Measurements from ENCODE around the gene LRRC3C.

The LRRC3C gene

GRCh38 chr17:39950871-39951348 is 23.4 kb downstream of the LRRC3C start:
- DNase-seq = no peak

- no peak for DNase-seq
Measured at GRCh38 chr17:39951924-39952679, 24.6 kb downstream of the LRRC3C start.

DNA sequence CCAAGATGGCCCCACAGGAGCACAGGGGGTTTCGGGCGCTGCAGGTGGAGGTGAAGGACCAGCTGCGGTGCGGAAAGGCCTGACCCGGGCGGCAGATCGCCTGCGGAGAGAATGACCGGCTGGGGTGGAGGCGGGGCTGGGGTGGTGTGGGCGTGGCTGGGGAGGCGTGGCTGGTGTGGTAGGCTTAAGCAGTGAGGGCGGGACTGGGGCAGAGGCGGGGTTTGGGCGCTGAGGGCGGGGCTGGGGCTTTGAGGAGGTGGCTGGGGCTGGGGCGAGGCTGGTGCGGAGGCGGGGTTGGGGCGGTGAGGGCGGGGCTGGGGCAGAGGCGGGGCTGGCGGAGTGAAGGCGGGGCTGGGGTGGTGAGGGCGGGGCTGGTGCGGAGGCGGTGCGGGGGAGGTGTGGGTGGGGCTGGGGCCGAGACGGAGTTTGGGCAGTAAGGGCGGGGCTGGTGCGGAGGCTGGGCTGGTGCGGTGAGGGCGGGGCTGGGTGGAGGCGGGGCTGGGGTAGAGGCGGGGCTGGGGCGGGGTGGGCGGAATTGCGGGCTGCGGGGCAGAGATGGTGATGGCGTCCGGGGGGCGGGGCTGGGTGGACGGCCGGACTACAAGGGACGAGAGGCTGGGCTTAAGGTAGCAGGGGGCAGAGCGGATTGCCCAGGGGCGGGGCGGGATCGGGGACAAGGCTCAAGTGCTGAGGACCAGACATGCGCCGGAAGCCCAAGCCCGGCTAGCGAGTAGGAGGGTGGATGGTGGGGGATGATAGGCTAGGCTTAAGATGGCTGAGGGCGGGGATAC is 25.3 kb downstream of the LRRC3C start:
- DNase-seq = peak; percentile 92

DNA sequence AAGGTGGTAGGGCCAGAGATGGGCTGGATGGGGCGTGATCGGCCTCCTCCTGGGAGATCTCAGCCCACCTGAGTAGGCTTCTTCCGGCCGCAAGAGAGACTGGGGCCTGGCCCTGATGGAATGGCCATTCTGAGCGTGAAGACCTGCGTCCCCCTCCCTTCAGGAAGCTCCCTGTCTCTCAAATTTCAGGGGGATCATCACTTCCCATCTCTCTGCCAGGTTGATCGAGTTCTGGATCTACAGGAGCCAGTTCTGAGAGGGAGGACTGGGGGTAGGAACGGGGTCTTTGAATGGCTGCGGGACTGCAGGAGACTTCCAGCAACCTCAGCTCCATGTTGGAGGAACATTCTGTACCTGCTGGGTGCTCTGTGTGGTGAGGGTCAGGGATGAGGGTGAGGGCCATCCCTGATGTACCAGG is 25.9 kb downstream of the LRRC3C start:
- DNase-seq = no peak

DNA sequence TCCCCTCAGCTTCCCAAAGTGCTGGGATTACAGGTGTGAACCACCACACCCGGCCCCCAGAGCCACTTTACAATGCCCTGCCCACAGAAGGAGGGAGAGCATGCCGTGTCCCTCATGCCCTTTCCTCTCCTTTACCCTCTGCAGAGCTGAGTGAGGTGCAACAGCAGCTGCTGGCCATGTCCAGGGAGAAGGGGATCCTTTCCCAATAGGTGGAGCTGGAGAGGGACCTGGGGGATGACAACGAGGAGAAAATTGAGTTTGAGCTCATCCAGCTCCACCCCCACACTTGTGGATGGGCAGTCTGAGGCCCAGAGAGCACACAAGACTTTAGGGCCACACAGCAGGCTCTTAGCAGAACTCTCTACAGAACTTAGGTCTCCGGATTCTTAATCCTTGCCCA is 27.3 kb downstream of the LRRC3C start:
- DNase-seq = no peak

GRCh38 chr17:39955726-39956225 is 28.2 kb downstream of the LRRC3C start:
- DNase-seq = no peak

GRCh38 chr17:39960524-39961041 is 33.1 kb downstream of the LRRC3C start:
- no peak for DNase-seq

DNA sequence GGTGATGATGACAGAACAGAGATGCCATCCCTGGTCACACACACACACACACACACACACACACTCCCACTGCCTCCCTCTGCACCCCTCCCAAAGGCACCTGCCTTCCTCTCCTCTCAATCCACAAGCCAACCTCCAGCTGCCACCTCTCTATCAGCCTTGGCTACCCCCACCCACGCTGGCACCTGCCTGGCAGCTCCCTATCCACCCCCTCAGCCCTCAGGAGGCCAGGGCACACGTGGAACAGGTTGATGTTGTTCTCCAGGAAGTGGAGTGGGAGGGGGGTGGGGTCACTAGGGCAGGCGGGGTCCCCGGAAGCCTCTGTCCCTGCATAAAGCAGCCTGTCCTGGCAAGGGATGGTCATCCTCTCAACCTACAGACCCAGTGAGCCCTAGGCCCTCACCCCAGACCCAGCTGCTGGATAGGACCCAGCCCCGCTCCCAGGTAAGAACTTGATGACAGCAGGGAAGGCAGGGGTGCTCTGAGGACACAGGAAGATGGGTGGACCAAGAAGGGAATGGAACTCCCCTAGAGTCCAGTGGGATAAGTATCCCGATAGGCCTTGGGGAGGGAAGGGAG is 35.2 kb downstream of the LRRC3C start, which contains the start of gene GSDMA:
Gene GSDMA (plus strand): TSS at position 363 of the 579 bp plus-strand sequence. CDS start 2,684 bp downstream, outside the sequence.
- no peak for DNase-seq

DNA sequence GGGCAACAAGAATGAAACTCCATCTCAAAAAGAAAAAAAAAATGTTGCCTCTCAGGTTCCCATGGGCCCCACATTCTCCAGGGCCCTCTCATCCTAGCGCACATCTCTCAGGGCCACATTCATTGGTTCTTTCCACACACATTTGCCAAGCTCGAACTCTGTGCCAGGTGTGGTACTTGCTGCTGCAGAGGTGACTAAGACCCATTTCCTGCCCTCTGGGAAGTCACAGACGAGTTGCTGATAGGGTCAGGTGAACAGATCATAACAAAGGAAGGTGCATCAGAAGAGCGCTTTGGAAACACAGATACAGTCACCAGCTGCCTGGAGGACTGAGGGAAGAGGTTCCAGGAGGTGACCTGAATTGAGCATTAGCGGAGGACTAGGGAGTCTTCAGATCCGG is 36.3 kb downstream of the LRRC3C start:
- peak; percentile 15 for DNase-seq

DNA sequence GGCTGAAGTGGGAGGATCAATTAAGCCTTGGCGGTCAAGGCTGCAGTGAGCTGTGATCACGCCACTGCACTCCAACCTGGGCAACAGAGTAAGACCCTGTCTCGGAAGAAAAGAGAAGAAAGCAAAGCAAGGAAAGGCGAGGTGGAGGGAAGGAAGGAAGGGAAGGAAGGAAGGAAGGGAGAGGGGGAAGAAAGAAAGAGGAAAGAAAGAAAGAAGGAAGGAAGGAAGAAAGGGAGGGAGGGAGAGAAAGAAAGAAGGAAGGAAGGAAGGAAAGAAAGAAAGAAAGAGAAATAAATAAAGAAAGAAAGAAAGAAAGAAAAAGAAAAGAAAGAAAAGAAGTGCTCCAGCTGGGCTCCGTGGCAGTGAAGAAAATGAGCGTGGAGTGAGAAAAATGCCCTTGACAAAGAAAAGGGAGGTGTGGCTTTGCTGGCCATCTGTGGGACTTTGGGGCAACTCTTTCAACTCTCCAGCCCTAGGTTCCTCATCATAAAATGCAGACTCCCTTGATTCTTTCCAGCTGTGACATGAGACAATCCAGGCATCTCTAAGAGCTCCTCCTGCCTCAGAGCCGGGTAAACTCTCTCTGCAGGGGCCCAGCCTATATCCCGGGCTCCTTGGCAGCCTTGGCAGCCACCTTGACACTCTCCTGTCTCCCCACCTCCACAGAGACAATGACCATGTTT is 37.6 kb downstream of the LRRC3C start:
- no peak for DNase-seq

DNA sequence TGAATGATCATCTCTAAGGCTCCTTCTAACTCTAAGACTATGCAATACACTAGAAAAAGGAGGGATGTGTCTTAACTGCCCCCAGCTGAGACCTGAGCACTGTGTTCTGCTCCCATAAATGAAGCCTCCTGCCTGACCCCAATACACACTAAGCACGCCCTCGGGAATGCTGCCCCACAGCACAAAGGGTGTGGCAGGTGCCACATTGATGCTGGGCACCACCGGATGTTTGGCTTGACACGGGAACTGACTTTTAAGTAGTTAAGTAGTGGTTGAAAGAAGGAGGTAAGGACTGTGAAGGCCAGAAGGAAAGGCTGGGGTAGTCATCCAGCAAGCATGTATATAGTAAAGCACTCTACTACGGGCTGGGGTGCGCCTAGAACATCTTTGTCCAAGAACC is 39.2 kb downstream of the LRRC3C start:
- DNase-seq = no peak

DNA sequence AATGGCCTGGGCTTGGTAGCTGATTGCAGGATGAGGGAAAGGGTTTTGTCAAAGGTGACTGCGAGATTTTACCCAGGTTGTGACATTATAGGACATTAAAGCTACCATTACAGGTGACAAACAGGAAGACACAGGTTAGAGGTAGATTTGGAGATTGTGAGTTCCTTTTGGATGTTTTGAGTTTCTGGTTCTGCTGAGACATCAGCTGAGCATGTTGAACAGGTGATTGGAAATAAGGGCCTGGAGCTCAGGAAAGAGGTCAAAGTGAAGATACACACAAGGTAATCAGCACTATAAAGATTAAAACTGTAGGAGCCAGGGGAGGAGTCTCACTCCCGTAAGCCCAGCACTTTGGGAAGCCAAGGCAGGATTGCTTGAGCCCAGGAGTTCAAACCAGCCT is 41.2 kb downstream of the LRRC3C start:
- DNase-seq = no peak

DNA sequence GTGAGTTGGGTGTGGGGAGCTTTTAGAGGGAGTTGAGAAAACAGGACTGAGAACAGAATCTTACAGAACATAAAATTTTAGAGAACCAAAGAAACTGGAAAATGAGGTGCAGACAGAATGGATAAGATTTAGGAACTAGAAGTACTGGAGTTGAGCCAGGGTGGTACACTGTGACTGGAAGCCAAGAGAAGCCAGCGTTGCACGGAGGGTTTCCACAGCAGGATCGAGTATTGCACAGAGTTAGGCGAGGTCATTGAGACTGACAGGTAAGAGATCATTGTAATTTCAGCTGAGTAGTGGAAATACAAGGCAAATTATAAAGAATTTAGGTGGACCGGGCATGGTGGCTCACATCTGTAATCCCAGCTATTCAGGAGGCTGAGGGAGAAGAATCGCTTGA is 41.8 kb downstream of the LRRC3C start:
- no peak for DNase-seq

DNA sequence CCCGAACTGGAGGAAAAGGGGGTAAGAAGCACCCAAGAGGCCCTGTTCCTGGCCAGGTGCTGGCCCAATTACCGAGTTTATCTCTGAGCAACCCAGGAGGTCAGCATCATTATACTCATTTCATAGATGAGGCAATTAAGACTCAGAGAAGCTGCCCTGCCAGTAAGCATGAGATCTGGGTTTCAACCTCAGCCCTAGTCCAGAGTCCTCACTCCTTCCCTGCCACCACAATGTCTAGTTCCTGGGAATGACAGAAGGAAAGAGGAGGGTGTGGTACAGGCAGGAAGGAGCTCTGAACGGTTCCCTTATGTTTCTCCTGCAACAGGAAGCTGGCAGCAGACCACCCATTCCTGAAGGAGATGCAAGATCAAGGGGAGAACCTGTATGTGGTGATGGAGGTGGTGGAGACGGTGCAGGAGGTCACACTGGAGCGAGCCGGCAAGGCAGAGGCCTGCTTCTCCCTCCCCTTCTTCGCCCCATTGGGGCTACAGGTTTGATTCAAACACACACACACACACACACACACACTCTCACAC is 42.7 kb downstream of the LRRC3C start:
- DNase-seq = no peak

DNA sequence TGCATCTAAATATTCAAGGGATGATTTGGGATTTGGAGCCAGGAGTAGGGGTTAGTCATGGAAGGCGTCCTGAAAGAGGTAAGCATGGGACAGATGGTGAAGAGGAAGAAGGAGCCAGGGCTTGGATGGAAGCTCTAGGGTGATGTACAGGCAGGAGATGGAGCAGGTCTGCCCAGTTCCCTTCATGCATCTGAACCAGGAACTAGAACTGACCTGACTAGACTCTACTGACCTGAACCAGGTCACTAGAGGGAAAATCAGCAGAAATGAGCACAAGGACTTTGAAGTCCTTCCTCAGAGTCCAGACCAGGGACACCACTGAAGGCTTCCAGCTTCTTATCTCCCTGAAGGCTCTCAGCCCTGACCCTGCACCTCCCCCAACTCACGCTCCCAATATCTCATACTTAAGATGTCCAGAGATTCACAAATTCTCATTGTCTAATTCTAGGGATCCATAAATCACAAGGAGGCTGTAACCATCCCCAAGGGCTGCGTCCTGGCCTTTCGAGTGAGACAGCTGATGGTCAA is 43.6 kb downstream of the LRRC3C start:
- no peak for DNase-seq

DNA sequence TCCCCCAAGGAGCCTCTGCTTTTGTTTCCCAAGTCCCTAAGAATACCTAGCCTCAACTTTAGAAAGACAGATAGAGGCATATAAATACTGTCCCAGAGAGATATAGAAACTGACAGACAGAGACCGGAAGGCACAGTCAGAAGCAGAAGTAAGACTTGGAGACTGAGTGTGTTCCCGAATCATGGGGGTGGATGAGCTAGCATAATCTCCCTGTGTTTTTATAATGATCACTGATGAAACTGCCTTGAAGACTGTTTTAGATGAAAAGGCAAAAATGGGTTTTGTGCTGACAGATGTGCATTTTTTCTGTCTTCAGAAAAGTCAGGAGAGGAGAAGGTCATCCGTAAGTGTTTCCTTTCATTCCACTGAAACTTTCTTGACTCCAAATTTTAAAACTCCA is 44.7 kb downstream of the LRRC3C start:
- DNase-seq = no peak

DNA sequence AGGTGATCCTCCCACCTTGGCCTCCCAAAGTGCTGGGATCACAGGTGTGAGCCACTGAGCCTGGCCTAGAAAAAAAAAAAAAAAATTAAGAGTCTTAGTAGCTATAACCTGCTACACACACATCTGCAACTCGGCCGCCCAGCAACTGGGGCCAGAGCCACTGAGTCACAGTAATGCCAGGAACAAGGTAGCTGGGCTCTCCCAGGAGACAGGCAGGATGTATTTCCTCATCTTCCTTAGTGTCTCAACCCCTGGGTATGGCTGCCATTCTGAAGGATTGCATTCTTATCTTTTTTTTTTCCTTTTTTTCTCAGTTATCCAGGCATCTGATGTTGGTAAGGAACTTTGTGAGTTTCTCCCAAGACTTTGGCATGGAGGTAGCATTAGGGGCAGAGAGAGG is 46.0 kb downstream of the LRRC3C start:
- DNase-seq = no peak

- no peak for DNase-seq
Measured at GRCh38 chr17:39974433-39974832, 46.9 kb downstream of the LRRC3C start.

GRCh38 chr17:39975801-39976200 is 48.3 kb downstream of the LRRC3C start:
- no peak for DNase-seq

DNA sequence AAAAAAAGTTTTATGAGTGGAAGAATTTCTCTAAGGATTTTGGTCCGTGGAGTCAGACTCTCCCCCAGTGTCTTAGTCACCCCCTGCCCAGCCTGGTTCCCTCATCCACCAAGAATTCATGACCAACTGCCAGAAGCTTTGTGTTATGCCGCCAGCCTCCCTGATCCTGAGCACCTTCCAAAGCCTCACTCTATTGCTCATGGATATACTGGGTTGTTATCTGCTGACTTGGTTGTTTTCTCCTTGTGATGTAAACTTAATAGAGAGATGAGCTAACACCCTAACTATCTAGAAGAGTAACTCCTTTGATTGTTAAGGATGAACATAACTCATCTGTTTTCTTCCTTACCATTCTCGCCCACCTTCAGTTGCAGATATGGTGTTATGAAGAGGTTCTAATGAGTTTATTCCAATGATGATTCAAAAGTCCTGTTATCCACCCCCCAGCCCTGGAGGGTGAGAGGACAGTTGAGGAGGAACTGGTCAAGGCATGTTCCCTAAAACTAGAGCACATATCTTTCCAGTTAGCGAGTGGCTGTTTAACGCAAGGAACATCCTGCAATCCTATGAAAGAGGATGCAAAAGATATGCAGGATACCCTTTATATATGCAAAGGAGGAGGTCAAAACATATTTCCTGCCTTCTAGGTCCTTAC is 51.6 kb downstream of the LRRC3C start:
- no peak for DNase-seq

DNA sequence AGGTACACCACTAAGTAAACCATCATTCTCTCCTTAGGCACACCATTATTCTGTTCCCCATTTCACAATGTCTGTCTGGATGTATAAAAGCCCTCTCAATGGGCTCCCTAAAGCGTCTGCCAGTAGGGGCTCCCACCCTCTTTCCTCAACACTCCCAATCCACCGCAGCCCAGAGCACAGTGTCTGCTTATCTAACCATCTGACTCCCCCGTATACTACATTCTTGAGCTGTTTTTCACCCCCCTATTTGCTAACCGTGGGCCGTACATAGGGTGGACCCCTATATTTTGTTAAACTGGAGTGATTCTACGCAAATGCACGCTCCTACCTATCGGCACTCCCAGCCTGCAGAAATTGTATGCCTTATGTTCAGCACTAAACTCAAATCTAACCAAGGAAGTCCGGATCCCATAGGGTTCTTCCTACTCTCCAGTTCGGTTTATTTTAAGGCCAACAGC is 52.4 kb downstream of the LRRC3C start:
- DNase-seq = no peak

All from effector CD4-positive, alpha-beta T cell (primary cell).